DOHH2 (cell line): ENCODE data around the gene KDM8.
"Not testable (repeated sequence)": the region's sequence is repeated elsewhere in the genome, so short reads cannot be mapped to it uniquely, and the experiment has no call there.

Experiments used
- H3F3A ChIP-seq: fragments of 200-600 bp; sonication (generic), shearing (Covaris generic); 2 replicates; pipeline ENCODE4 v1.6.0; 2016; ENCODE audit warnings: antibody characterized with exemption, mild to moderate bottlenecking; ENCODE audit not compliant: control insufficient read depth, insufficient read depth
- H3K27ac ChIP-seq: fragments of 200-600 bp; sonication (generic); 2 replicates; pipeline ENCODE4 v1.5.1; 2014; ENCODE audit warnings: low read depth, mild to moderate bottlenecking, low read length, moderate library complexity
- H3K27me3 ChIP-seq: fragments of 200-600 bp; sonication (generic); 2 replicates; pipeline ENCODE4 v1.6.1; 2014; ENCODE audit warnings: mild to moderate bottlenecking, low read length, mixed read lengths; ENCODE audit not compliant: control insufficient read depth
- H3K36me3 ChIP-seq: fragments of 200-600 bp; sonication (generic); 2 replicates; pipeline ENCODE4 v1.6.1; 2014; ENCODE audit warnings: mild to moderate bottlenecking, low read length, moderate library complexity, mixed read lengths; ENCODE audit not compliant: control insufficient read depth
- H3K4me1 ChIP-seq: fragments of 200-600 bp; sonication (generic); 2 replicates; pipeline ENCODE4 v1.6.1; 2014; ENCODE audit warnings: mild to moderate bottlenecking, low read length, mixed read lengths; ENCODE audit not compliant: control insufficient read depth
- H3K4me2 ChIP-seq: fragments of 200-600 bp; sonication (generic); 2 replicates; pipeline ENCODE4 v1.6.0; 2014; ENCODE audit warnings: mild to moderate bottlenecking, low read length, moderate library complexity
- H3K4me3 ChIP-seq: fragments of 200-600 bp; sonication (generic); 2 replicates; pipeline ENCODE4 v1.5.1; 2014; ENCODE audit warnings: mild to moderate bottlenecking, low read length, mixed read lengths
- H3K79me2 ChIP-seq: fragments of 200-600 bp; sonication (generic); 2 replicates; pipeline ENCODE4 v1.6.1; 2014; ENCODE audit warnings: mild to moderate bottlenecking, low read length, mixed read lengths; ENCODE audit not compliant: control insufficient read depth
- H3K9me2 ChIP-seq: fragments of 200-600 bp; sonication (generic); replicated peaks from 2 replicates; pipeline ENCODE4 v1.6.1; 2014; ENCODE audit warnings: mild to moderate bottlenecking, low read length, mixed read lengths; ENCODE audit not compliant: control insufficient read depth
- H3K9me3 ChIP-seq: fragments of 200-600 bp; sonication (generic); 2 replicates; pipeline ENCODE4 v1.6.1; 2014; ENCODE audit warnings: antibody characterized with exemption, low read length, mixed read lengths; ENCODE audit not compliant: control insufficient read depth, insufficient read depth
- H4K20me1 ChIP-seq: fragments of 200-600 bp; sonication (generic); 2 replicates; pipeline ENCODE4 v1.6.0; 2014; ENCODE audit warnings: low read depth, mild to moderate bottlenecking, antibody characterized with exemption, low read length, moderate library complexity; ENCODE audit not compliant: control insufficient read depth, insufficient read depth
- CTCF ChIP-seq: fragments of 200-600 bp; sonication (generic); IDR thresholded peaks from one replicate; pipeline ENCODE4 v1.5.1; 2014; ENCODE audit warnings: antibody characterized with exemption, mild to moderate bottlenecking, low read depth, low read length; ENCODE audit not compliant: poor library complexity, severe bottlenecking
- EZH2phosphoT487 ChIP-seq: fragments of 200-600 bp; sonication (generic); IDR thresholded peaks from 2 replicates; pipeline ENCODE4 v1.6.1; 2017; ENCODE audit warnings: borderline replicate concordance, mild to moderate bottlenecking, antibody characterized with exemption, low read length, moderate library complexity, mixed read lengths

Gene KDM8

GRCh38 chr16:27258241-27258734, 55.0 kb downstream of the KDM8 start:
- no peaks in the 10 kb centered on the region for H3K27me3 ChIP-seq
- H4K20me1 ChIP-seq = no peaks in the 10 kb centered on the region
- H3K4me3 ChIP-seq = no peak overlapping the region
- peaks cover 37% of the 10 kb centered on the region for H3K4me1 ChIP-seq
- H3K9me2 ChIP-seq = no peaks in the 10 kb centered on the region
- TF ChIP-seq CTCF = no peak
- TF ChIP-seq EZH2phosphoT487 = no peak
- H3K9me3 ChIP-seq = no peaks in the 10 kb centered on the region
- peaks cover 33% of the 10 kb centered on the region for H3K36me3 ChIP-seq
- H3K79me2 ChIP-seq = peaks cover 26% of the 10 kb centered on the region
- no peak overlapping the region for H3K27ac ChIP-seq
- H3K4me2 ChIP-seq = no peak overlapping the region
- peaks cover 2% of the 10 kb centered on the region; the same call in 1 of the 2 replicates for H3F3A ChIP-seq

GRCh38 chr16:27259710-27260109, 56.4 kb downstream of the KDM8 start:
- Histone ChIP-seq H3K27ac (no peak overlapping the region), H3K4me3 (no peak overlapping the region), H3K9me2 (no peaks in the 10 kb centered on the region), H3K9me3 (no peaks in the 10 kb centered on the region), H3F3A (no peaks in the 10 kb centered on the region), H3K36me3 (peaks cover 30% of the 10 kb centered on the region), H3K4me1 (peaks cover 44% of the 10 kb centered on the region), H4K20me1 (no peaks in the 10 kb centered on the region), H3K27me3 (no peaks in the 10 kb centered on the region), H3K4me2 (no peak overlapping the region), H3K79me2 (peaks cover 32% of the 10 kb centered on the region)
- no peak for TF ChIP-seq EZH2phosphoT487
- no peak for TF ChIP-seq CTCF

- H4K20me1 ChIP-seq, H3F3A ChIP-seq, H3K9me2 ChIP-seq, H3K9me3 ChIP-seq, H3K27me3 ChIP-seq, H3K36me3 ChIP-seq: not testable (repeated sequence)
- H3K79me2 ChIP-seq = peaks cover 51% of the 10 kb centered on the region
- peaks cover 62% of the 10 kb centered on the region for H3K4me1 ChIP-seq
- peak overlapping the region; percentile 42 for H3K27ac ChIP-seq
- peak overlapping the region; percentile 29 for H3K4me3 ChIP-seq
- H3K4me2 ChIP-seq = peak overlapping the region; percentile 61
These were observed 59.6 kb downstream of the KDM8 start for GRCh38 chr16:27262904-27263423.

GRCh38 chr16:27264151-27264550, 60.8 kb downstream of the KDM8 start:
- Histone ChIP-seq H3F3A (peaks cover 9% of the 10 kb centered on the region), H3K9me3 (no peaks in the 10 kb centered on the region), H3K9me2 (no peaks in the 10 kb centered on the region), H3K79me2 (peaks cover 58% of the 10 kb centered on the region), H4K20me1 (no peaks in the 10 kb centered on the region), H3K4me3 (no peak overlapping the region), H3K4me1 (peaks cover 68% of the 10 kb centered on the region), H3K27ac (no peak overlapping the region), H3K36me3 (peaks cover 9% of the 10 kb centered on the region; the same call in 1 of the 2 replicates), H3K4me2 (peak overlapping the region; percentile 67; the same call in 1 of the 2 replicates), H3K27me3 (no peaks in the 10 kb centered on the region)
- TF ChIP-seq EZH2phosphoT487 (no peak), CTCF (no peak)
